ENCODE data around the gene ALOX12B. TPM values are rescaled to one million over a fixed set of nuclear protein-coding genes. Genes with fewer than 3 reads are reported as not detected.

The ALOX12B gene
- total and polyA plus RNA-seq, 2 of the 8 experiments (the other 6 are each of a cell fraction or from before 2014, with no cell fraction given): 0.86 TPM; not detected in 1

DNA sequence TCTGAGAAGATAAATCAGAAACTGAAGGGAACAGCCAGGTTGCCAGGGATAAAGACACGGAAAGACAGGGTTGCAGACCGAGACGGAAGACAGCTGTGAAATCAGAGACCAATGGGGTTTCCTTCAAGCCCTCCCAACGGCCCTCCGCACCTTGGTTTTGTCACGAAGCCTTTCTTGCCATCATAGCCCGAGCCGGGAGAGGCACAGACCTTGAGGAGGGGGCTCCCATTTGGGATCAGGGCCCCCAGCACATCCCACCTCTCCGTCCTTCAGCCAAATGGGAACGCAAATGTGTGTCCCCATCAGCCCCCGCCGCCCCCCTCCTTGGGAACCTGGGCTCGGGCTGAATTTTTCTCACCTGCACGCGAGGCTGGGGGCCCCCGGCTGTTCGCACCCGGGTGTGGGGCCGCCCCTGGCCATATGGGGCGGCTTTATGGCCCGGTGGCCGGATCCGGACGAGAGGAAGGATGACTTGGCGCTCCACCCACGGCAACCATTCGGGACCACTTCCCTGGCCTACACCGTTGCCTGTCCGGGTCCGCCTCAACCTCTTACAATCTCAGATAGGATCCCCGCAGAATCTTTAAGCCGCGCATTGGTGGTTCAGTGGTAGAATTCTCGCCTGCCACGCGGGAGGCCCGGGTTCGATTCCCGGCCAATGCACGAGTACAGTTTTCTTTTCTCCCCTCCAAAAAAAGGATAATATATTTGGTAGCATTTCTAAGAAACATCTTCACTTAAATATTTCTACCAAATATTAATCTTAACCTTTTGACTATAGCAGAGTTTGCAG is 37.8 kb upstream of the ALOX12B start:
- H3K23me2 ChIP-seq (ENCODE audit: low read depth, low read length): peaks cover 39% of the 10 kb centered on the region
- H3K18ac ChIP-seq (ENCODE audit: extremely low read depth, low read length): no peak overlapping the region
- no peak overlapping the region for H2BK15ac ChIP-seq (ENCODE audit: low read length)
- ChIA-PET POLR2A (ENCODE audit: partially characterized antibody) (interaction anchor here (1.1 to 7.6 kb wide), 7 partner anchors 8 to 102 kb away, joined by 3 to 49 read pairs (median 14); no protein-coding TSS in a partner anchor), CTCF (ENCODE audit: partially characterized antibody) (interaction anchor here (1.0 to 4.3 kb wide), 10 partner anchors 8 to 65 kb away, joined by 3 to 26 read pairs (median 4); no protein-coding TSS in a partner anchor)
- no peak overlapping the region for H2BK120ac ChIP-seq (replicated peaks; ENCODE audit: low read depth, low read length)
- 2% methylated on average over 40 of the region's 40 CpGs; no CpG with 5 or more reads in 1 of the 2 experiments for WGBS, 2 experiments (ENCODE audit: extremely low coverage in 1 of 2, insufficient coverage in 1 of 2, insufficient read length in 1 of 2, insufficient replicate concordance in 2 of 2, low coverage in 1 of 2, low lambda C conversion rate in 2 of 2, missing lambda C conversion rate in 1 of 2)
- no peak overlapping the region for H3K4ac ChIP-seq (replicated peaks; ENCODE audit: insufficient read length, low read depth, low read length)
- H3K23ac ChIP-seq (ENCODE audit: insufficient read length): no peak overlapping the region
- no peak overlapping the region for H4K8ac ChIP-seq (ENCODE audit: extremely low read depth, insufficient read depth, low read length)
- no peak overlapping the region for H3K56ac ChIP-seq (replicated peaks; ENCODE audit: insufficient read length, low read depth, low read length)
- H2BK12ac ChIP-seq (ENCODE audit: low read depth, low read length): no peak overlapping the region
- no peak overlapping the region for H4K91ac ChIP-seq (replicated peaks; ENCODE audit: insufficient read length, low read length)
- H3K27me3 ChIP-seq (replicated peaks in 1 of 4; ENCODE audit: control insufficient read depth in 3 of 4, extremely low read depth in 1 of 4, insufficient read depth in 3 of 4, low read length in 3 of 4): peaks cover 30 to 54% (median 51%) of the 10 kb centered on the region in 4 experiments
- no peak overlapping the region for H3K27ac ChIP-seq (ENCODE audit: low read depth, low read length)
- no peaks in the 10 kb centered on the region for H3K36me3 ChIP-seq (ENCODE audit: control insufficient read depth in 2 of 4, insufficient read depth in 4 of 4, low read length in 3 of 4)
- no peak overlapping the region for H3K9ac ChIP-seq (replicated peaks in 1 of 4; ENCODE audit: extremely low read depth in 1 of 4, low read depth in 3 of 4, low read length in 3 of 4)
- no peak overlapping the region for H2AK5ac ChIP-seq (ENCODE audit: low read depth, low read length)
- H3K4me2 ChIP-seq (ENCODE audit: insufficient read depth in 1 of 2, low read depth in 2 of 2, low read length in 2 of 2): peak overlapping the region; percentile 88 to 93
- H3K4me1 ChIP-seq (replicated peaks in 1 of 4; ENCODE audit: control insufficient read depth in 3 of 4, insufficient read depth in 4 of 4, low read length in 3 of 4): peaks cover 0 to 24% (median 13%) of the 10 kb centered on the region in 4 experiments; a peak in 6 of 7 replicates
- peak overlapping the region; percentile 54 to 89 (median 82) for H3K4me3 ChIP-seq (ENCODE audit: extremely low read depth in 1 of 4, insufficient read depth in 2 of 4, low read depth in 3 of 4, low read length in 4 of 4)
- no peak overlapping the region for H3K14ac ChIP-seq (ENCODE audit: insufficient read length)
- FAIRE-seq (no peak), DNase-seq (ENCODE audit: low read depth in 1 of 2, low spot score in 2 of 2) (peak in 1 of 2 experiments; percentile 99)
- H3K79me1 ChIP-seq (ENCODE audit: low read depth, low read length): no peaks in the 10 kb centered on the region
- peaks cover 3 to 5% of the 10 kb centered on the region in 2 experiments for H4K20me1 ChIP-seq (replicated peaks in 1 of 2; ENCODE audit: control insufficient read depth in 1 of 2, insufficient read depth in 2 of 2, low read length in 2 of 2)
- no peak overlapping the region for H2BK5ac ChIP-seq (ENCODE audit: low read depth, low read length)
- H2BK20ac ChIP-seq (ENCODE audit: low read length): no peak overlapping the region
- no peak overlapping the region for H2AFZ ChIP-seq (ENCODE audit: low read length)
- H3K79me2 ChIP-seq (ENCODE audit: control insufficient read depth in 1 of 2, insufficient read depth in 2 of 2, low read length in 2 of 2): no peaks in the 10 kb centered on the region
- no peak overlapping the region for H4K5ac ChIP-seq (ENCODE audit: insufficient read length, low read depth, low read length)
- H3K9me3 ChIP-seq (ENCODE audit: insufficient read depth in 2 of 2, low read depth in 1 of 2, low read length in 1 of 2): no peaks in the 10 kb centered on the region
- TF ChIP-seq MAFK (IDR thresholded peaks at IDR 0.05; ENCODE audit: low read depth, low read length): peak; percentile 34; the same call in 1 of the 2 replicates
- no peak for TF ChIP-seq CBX5 (IDR thresholded peaks at IDR 0.05; ENCODE audit: low read depth, low read length)
- TF ChIP-seq KDM4A (IDR thresholded peaks at IDR 0.05; ENCODE audit: low read depth, low read length, severe bottlenecking): no peak
- TF ChIP-seq SIN3A (conservative IDR thresholded peaks at IDR 0.05 in 1 of 2, IDR thresholded peaks at IDR 0.05 in 1 of 2; ENCODE audit: low read depth in 1 of 2, low read length in 2 of 2): peak in 1 of 2 experiments; percentile 49; a peak in 1 of 4 replicates
- peak; percentile 12 to 83; a peak in 1 of 4 replicates for TF ChIP-seq HDAC2 (IDR thresholded peaks at IDR 0.05; ENCODE audit: borderline replicate concordance in 1 of 2, low read depth in 2 of 2, low read length in 2 of 2)
- TF ChIP-seq POLR2A (IDR thresholded peaks at IDR 0.05; ENCODE audit: control extremely low read depth in 1 of 2, low read depth in 2 of 2, low read length in 2 of 2): no peak
- no peak for TF ChIP-seq CTCF (IDR thresholded peaks at IDR 0.05; ENCODE audit: control extremely low read depth in 1 of 3, insufficient read depth in 1 of 3, low read depth in 1 of 3, low read length in 3 of 3)
- TF ChIP-seq TCF12 (IDR thresholded peaks at IDR 0.05; ENCODE audit: low read depth, low read length): no peak
